ENCODE measurements around the gene ARMH1.

- no peak for TF ChIP-seq FOXA1 (IDR thresholded peaks at IDR 0.05)
- no peak for TF ChIP-seq L3MBTL2 (conservative IDR thresholded peaks at IDR 0.05)
- TF ChIP-seq NFRKB (IDR thresholded peaks at IDR 0.05): no peak
- no peak for TF ChIP-seq TARDBP (IDR thresholded peaks at IDR 0.05)
- no peak for TF ChIP-seq BHLHE40 (IDR thresholded peaks at IDR 0.05; ENCODE audit: borderline replicate concordance)
- TF ChIP-seq SP1 (IDR thresholded peaks at IDR 0.05): no peak
- TF ChIP-seq FOXM1 (IDR thresholded peaks at IDR 0.05; ENCODE audit: borderline replicate concordance): no peak
- TF ChIP-seq FOXK2 (IDR thresholded peaks at IDR 0.05): no peak
- TF ChIP-seq ELF4 (IDR thresholded peaks at IDR 0.05): no peak
Observed at GRCh38 chr1:44652445-44653106, 21.9 kb upstream of the ARMH1 start.

All from HEK293T (cell line).